ENCODE results near the gene CNOT1.
"Not testable (repeated sequence)": the region's sequence is repeated elsewhere in the genome, so short reads cannot be mapped to it uniquely, and the experiment has no call there.

The CNOT1 gene

GRCh38 chr16:58582133-58582532 lies 47.5 kb downstream of the CNOT1 start:
- no peak for DNase-seq (ENCODE audit: low read depth)

- DNase-seq (ENCODE audit: low read depth), result no peak
Measured at GRCh38 chr16:58579587-58579986, 50.0 kb downstream of the CNOT1 start.

DNA sequence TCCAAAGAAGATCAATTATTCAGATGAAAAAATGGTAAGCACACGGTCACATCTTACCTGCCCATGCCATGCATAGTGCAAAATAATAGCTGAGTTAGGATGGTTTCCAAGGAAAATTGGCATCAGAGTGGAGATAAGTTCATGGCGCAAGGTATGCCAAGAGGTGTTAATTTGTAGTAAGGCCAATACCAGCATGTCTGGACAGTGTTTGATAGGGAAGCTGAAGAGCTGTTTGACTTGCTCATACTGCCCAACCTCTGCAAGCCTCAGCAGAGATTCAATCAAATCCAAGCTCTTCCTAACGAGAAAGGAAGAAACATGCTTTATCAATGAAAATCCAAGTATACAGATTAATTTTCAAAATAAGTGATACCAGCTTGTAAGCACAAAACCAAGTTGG lies 51.0 kb downstream of the CNOT1 start:
- DNase-seq (ENCODE audit: low read depth), result no peak

DNA sequence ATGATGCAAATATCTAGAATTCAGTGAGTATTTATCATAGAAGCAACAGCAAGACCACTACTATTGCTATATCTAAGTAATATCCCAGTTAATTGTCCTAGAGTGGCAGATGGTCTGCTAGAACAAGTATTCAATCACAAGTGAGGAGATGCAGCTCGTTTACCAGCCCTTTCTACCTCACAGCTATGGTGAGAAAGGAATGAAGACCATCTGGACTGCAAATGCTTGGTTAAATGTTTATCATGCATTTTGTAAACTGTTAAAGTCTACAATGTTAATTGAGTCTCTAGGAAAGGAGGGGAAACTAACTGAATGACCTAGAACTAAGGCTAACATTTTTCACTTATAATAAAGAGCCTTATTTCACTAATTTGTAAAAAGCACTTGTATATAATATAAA lies 52.5 kb downstream of the CNOT1 start:
- DNase-seq (ENCODE audit: low read depth), result no peak

GRCh38 chr16:58574895-58575294 lies 54.7 kb downstream of the CNOT1 start:
- DNase-seq (ENCODE audit: low read depth), result no peak

DNA sequence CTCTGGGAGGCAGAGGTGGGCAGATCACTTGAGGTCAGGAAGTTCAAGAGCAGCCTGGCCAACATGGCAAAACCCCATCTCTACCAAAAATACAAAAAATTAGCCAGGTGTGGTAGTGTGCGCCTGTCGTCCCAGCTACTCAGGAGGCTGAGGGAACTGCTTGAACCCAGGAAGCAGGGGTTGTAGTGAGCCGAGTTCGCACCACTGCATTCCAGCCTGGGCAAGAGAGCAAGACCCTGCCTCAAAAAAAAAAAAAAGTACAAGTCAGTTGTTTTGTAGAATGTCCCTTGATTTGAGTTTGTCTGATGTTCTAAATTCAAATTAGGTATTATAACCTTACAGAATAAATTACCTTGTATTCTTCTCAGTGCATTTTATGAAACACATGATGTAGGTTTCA lies 63.9 kb downstream of the CNOT1 start:
- not testable (repeated sequence) for DNase-seq (ENCODE audit: low read depth)

DNA sequence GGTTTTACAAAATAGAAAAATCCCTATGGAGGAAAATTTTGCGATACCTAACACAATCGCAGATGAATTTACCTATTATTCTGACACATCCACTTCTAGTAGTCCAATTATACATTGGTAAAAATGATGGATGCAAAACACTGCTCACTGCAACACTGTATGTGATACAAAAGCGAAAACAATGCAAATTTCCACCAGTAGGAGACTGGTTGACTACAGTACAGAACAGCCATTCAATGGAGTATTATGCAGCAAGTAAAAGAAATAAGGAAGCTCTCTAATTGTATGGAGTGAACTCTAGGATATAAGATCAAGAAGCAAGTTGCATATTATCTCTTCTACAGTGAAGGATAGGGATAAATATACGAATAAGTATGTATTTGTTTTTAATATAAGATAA lies 65.9 kb downstream of the CNOT1 start:
- no peak for DNase-seq (ENCODE audit: low read depth)

DNA sequence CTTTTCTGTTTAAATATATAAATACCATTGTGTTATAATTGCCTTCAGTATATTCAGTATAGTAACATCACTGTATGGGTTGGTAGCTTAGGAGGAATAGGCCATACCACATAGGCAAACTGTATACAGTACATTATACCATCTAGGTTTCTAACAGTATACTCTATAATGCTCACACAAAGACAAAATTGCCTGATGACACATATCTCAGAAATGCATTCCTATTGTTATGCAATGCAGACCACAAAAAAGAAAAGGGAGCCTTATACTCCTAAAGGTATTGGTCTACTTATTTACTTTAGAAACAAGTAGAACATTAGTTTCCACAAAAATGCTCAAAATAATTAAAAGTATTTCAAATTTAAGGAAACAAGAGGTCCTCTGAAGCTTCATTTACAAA lies 66.4 kb downstream of the CNOT1 start:
- DNase-seq (ENCODE audit: low read depth), result no peak

- DNase-seq (ENCODE audit: low read depth), result no peak
Measured at GRCh38 chr16:58556678-58557077, 72.9 kb downstream of the CNOT1 start.

- no peak for DNase-seq (ENCODE audit: low read depth)
Measured at GRCh38 chr16:58551496-58551895, 78.1 kb downstream of the CNOT1 start.

DNA sequence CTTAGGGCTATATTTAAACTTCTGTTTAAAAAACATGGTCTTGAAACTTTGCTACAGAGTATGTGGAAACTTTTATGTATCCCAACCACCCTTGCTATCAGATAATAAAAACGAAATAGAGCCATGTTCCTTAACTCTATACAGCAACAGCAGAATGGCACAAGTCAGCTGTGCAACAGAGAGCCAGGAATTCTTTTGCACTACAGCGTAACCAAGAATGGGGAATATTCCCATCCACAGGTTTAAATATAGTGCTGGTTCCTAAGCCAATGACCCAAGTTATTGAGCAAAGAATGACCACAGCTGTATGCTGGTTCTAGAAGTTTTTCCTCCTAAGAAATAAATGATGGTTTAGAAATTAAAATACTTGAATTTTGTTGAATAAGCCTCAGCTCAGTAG lies 81.2 kb downstream of the CNOT1 start:
- no peak for DNase-seq (ENCODE audit: low read depth)

DNA sequence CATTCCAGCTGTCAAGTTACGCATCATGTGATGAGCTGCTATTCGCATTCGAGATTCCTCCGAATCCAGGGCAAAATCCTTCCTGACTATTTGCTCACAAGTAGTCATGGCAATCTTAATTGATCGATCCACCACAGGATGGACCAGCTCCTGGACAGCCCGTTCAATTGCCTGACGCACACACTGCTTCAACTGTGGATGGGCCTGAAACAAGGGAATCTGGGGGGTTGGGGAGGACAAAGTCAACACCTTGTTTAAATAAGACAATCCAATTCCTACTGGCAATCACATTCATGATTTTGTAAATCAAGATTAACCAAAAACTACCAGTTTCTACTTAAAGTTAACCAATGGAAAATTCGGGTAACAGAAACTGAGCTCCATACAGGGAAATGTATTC lies 85.9 kb downstream of the CNOT1 start:
- DNase-seq (ENCODE audit: low read depth), result no peak

DNA sequence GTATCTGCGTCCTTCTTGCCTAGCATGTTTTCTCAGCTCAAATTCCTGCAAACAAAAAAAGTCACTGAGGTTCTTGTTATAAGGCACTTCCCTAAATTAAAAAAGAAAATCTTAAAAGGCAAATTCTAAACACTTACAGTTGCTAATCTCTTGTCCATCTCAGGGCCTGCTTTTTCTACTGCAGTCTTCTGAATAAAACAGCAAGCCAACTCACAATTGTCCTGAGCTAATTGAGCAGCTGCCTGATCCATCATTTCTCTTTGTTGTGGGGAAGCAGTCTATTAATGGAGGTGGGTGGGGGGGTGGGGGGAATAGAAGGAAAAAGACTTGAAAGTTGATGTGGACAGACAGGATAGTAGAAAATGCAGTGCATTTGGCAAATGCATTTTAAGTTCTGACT lies 87.3 kb downstream of the CNOT1 start:
- DNase-seq (ENCODE audit: low read depth), result no peak

DNA sequence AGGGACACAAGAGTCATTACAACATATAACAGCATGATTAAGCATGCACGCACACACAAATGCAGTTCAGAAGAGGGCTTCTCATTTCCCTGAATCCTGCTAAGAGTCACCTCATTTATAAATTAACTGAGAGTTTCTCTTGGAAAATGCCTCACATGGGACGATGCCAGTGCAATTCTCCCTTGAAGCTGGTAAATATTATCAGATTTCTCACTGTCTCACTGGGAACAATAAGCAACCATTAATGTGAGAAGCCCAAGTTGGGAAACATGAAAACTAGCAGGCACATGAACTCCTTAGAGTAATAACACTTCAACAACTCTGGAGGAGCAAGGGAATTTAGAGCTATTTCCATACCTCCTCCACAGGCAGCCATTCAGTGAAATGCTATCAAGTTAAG lies 87.9 kb downstream of the CNOT1 start:
- DNase-seq (ENCODE audit: low read depth), result no peak

DNA sequence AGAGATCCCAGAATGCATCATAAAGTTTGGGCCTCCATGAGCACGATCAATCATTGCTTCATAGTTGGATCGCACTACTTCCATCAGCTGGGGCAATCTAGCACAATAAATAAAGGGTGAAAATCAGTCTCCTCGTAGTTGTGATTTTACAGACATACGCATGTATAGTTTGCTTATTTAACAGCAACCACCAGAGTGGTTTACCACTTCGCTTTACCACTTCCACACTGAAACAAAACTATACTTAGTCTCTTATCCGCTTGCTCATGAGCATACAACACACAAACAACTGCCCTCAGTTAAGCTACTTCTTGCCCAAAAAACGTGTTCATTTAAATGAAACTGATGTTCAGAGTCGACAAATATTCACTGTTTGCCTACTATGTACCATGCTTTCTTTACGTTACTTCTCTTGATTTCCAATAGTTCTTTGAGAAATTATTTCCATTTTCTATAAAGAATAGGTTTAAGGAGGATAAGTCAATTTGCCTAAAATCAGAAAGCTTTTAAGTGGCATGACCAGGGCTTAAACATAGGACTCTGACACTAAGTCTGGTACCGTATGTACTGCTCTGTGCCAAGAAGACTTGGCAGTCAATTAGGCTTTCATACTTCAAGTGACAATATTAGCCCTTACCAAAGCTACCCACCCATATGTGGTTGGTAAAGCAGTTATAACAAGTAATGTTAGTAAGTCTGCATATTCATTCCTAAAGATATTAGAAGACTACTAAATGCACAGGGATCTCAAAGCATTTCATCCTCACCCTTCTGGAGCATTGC lies 92.3 kb downstream of the CNOT1 start:
- no peak for DNase-seq (ENCODE audit: low read depth)

GRCh38 chr16:58536278-58536677 lies 93.3 kb downstream of the CNOT1 start:
- no peak for DNase-seq (ENCODE audit: low read depth)

GRCh38 chr16:58535100-58535499 lies 94.5 kb downstream of the CNOT1 start:
- no peak for DNase-seq (ENCODE audit: low read depth)

GRCh38 chr16:58533751-58534470 lies 95.7 kb downstream of the CNOT1 start:
- DNase-seq (ENCODE audit: low read depth), result no peak

GRCh38 chr16:58532414-58532813 lies 97.2 kb downstream of the CNOT1 start:
- DNase-seq (ENCODE audit: low read depth), result no peak

DNA sequence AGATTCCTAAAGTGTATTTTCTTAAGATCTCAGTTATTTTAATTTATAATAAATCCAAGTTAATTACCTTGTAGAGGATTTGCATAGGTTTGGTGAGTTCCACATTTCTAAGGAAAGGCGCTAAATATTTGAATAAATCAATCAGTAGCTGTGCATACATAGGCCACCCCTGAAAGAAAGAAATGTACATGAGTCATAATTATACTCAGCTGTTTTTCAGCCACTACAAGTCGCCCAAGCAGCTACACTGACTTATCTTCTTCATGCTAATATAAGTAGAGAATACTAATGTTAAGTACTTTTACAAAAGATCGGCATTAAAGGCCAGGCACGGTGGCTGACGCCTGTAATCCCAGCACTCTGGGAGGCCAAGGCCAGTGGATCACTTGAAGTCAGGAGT lies 99.4 kb downstream of the CNOT1 start:
- no peak for DNase-seq (ENCODE audit: low read depth)

DNA sequence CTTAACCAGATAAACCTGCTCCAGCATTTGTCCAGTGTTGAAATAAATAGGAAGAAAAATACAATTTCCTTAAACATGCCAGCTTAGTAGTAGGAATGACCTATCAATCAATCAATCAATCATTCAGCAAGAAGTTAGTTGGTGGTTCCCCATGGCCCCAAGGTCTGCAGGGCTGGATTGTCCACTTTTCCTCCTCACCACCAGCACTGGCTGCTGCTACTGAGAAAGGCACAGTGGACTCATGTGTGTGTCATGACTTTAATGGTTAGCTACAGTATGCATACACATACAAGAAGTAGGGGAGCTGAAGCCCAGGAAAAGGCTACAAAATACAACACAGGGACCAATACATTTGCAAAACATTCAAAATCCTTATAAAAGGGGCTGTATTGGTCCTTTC lies 109.9 kb downstream of the CNOT1 start:
- DNase-seq (ENCODE audit: low read depth), result no peak

DNA sequence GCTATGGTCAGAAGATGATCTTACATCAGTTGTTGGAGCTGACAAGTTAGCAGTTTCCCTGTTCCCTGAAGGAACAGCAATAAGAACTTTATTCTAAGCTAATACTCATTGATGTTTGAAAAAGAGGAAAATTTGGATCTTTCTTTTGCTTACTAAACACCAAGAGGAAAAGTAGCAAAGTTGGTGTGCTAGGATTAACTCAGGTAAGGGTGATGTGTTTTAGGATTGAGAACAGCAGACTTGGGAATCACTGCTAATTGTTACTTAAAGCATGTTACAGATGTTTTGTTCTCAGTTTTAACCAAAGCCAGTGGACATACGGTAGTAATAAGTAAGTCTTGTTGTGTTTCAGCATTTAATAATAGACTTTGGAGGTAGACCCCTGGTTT lies 110.7 kb downstream of the CNOT1 start:
- no peak for DNase-seq (ENCODE audit: low read depth)

- DNase-seq (ENCODE audit: low read depth), result no peak
Measured at GRCh38 chr16:58518083-58518979, 111.3 kb downstream of the CNOT1 start.
